ENCODE measurements around the gene SECISBP2.

DNA sequence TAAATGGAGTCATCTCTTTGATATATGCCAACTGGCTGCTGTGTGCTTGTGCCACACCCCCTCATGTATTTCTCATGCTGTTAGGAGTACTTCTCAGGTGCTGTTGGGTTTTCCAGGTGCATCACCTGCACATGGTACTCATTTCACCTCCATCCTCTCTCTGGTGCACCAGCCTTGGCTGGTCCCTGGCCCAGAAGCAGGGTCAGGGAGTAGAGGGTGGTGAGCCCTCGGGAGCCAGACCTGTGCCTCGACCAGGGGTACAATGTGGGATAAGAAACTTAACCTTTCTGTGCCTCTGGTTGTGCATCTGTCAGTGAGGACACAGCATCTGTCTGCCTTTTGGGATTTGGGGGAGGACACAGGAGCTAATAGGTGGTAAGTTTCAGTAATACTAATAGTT is 38.5 kb downstream of the SECISBP2 start:
- no peak for TF ChIP-seq CTCF (IDR thresholded peaks at IDR 0.05; ENCODE audit: low read depth, low read length, missing input control)
- no peak for TF ChIP-seq GABPA (IDR thresholded peaks at IDR 0.05 in 1 of 2, conservative IDR thresholded peaks at IDR 0.05 in 1 of 2)
- TF ChIP-seq TAF1 (conservative IDR thresholded peaks at IDR 0.05): no peak
- no peak for TF ChIP-seq HNF4A (conservative IDR thresholded peaks at IDR 0.05)
- TF ChIP-seq REST (IDR thresholded peaks at IDR 0.05): no peak
- TF ChIP-seq FOXA1 (IDR thresholded peaks at IDR 0.05): no peak
- TF ChIP-seq HNF4G (IDR thresholded peaks at IDR 0.05): no peak
- TF ChIP-seq SP1 (IDR thresholded peaks at IDR 0.05): no peak

Data from liver (tissue), 3 donors.